Hematopoietic multipotent progenitor cell treated with erythropoietin and hydrocortisone succinate and interleukin-3 and kit ligand, for 4 days (in vitro differentiated cells): ENCODE data around the gene KIF7.
"Not testable (repeated sequence)": the region's sequence is repeated elsewhere in the genome, so short reads cannot be mapped to it uniquely, and the experiment has no call there.

Experiments
- DNase-seq: peaks from one replicate; pipeline ENCODE4 v3.0.0-alpha.2; 2015

The KIF7 gene

DNA sequence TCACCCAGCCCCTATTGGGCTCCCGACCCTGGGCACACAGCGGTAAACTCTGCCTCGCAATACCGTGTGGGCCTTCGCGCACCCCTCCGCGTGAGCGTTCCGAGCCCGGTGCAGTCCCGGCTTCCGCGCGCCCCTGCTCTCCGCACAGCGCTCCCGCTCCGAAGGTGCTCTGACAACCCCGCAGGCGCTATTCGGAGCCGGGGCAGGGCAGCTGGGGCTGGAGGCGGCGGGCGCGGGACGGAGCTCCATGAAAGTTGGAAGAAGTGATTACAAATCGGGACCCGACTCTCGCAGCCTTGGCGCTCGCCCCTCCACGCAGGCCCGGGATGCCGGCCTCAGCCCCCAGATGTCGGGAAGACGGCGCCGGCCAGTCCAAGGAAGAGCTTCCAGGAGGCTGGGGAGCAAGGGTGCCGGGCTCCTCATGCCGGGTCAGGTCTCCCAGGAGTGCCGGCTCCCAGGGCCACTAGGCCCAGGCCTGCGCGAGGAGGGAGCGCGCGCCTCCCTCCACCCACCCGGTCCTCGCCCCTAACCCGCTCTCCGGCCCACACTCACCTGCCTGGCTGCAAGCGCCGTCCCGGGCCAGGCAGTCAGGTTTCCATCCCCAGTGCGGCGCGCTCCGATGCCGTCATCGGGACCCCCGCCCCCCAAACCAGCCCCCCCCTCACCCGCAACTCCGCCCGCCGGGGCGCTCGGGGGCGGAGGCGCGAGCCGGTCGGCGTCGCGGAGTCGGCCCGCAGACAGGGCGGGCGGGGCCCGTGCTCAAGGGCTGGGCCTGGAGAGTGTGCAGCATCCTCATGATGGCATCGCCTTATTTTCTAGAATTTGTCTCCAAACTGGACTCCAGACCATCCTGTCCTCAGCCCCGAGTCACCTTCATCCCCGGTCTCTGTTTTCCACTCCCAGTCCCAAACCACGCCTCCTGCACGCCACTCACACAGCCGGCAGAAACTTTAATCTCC is at the start of gene KIF7:
Gene KIF7 (minus strand): TSS at position 621 of the 959 bp plus-strand sequence. CDS start 2,537 bp downstream, outside the sequence.
- DNase-seq, result peak; percentile 37

GRCh38 chr15:89704411-89704810 is 49.1 kb upstream of the KIF7 start:
- no peak for DNase-seq

DNA sequence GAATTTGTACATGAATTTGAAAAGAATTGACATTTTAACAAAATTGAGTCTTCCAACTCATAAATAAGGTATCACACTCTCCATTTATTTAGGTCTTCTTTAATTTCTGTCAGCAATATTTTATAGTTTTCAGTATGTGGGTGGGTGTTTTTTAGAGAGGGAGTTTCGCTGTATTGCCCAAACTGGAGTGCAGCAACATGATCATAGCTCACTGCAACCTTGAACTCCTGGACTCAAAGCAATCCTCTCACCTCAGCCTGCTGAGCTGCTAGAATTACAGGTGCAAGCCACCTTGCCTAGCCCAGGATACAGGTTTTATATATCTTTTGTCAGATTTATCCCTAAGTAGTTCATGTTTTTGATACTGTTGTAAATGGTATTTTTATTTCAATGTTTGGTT is 39.9 kb upstream of the KIF7 start:
- no peak for DNase-seq

DNA sequence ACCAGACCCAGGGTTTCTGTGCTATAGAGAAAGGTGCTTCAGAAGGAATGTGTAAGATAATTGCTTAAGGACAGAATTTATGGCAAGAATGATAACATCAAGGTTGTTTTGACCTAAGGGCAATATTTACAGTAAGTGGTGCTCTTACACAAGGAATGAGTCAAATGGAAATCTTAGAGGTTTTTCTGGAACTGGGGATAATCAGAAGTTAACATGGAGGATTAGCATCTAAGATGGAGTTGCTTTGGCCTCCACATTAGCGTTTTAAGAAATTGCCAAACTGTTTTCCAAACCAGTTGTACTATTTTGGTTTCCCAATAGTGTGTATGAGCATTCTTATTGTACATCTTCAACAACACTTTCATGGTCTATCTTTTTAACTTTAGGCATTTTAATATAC is 38.4 kb upstream of the KIF7 start:
- DNase-seq, result no peak

- DNase-seq, result no peak
These were observed 37.8 kb upstream of the KIF7 start for GRCh38 chr15:89693091-89693490.

GRCh38 chr15:89690276-89691218 is 35.3 kb upstream of the KIF7 start, which contains the start of the genes PEX11A and WDR93:
Gene PEX11A (minus strand): TSS chr15:89690754. CDS start chr15:89690632, 122 bp downstream.
Gene WDR93 (plus strand): TSS chr15:89690811. CDS start chr15:89701747, 10,936 bp downstream.
- peak; percentile 87 for DNase-seq

DNA sequence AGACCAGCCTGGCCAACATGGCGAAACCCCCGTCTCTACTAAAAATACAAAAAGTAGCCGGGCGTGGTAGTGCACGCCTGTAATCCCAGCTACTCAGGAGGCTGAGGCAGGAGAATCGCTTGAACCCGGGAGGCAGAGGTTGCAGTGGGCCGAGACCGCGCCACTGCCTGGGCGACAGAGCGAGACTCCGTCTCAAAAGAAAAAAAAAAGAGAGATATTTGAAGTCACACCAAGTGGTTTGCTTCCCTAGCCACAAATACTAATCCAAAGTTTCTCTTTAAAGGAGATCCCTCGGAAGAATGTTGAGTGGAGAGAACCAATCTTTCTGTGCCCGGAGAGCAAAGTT is 34.6 kb upstream of the KIF7 start:
- DNase-seq, result not testable (repeated sequence)

DNA sequence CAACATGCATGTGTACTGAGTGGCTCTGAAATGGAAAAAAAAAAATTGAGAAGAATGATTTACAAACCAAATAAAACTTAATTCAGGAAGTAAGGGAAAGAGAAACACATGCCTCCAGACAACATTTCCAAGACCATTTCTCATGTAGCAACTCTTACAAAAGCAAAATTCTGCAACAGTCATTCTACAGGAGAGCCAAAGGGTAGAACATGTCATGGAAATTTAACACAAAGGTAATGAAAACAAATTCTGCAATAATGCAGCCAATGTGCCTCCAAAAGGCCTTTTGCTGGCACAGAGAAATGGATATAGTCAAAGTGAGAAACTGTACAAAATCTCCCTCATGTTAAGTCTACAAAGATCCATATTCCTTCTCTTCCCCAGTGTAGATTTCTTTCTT is 31.3 kb upstream of the KIF7 start:
- DNase-seq, result no peak

DNA sequence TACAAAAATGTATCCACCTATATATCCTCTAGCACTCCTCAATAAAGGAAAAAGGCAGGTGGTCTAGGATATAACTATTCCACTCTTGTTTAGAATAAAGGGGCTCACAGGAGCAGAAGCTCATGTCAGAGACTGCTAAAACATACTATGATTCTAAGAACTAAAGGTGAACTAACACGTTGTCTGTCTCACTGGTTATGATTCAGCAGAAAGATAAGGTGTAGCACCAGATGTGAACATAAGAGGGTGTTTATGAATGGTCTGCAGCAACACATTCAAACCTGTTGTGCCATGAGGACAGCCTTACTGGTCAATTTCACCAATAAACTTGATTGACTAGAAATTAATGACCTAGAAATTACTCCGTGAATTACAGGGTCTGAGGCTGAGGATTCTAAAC is 30.7 kb upstream of the KIF7 start:
- no peak for DNase-seq

GRCh38 chr15:89681146-89681545 is 25.9 kb upstream of the KIF7 start:
- DNase-seq, result no peak

GRCh38 chr15:89680282-89680873 is 25.1 kb upstream of the KIF7 start:
- DNase-seq, result no peak

- DNase-seq, result no peak
These were observed 23.9 kb upstream of the KIF7 start, which contains the start of gene PLIN1 for GRCh38 chr15:89679212-89679611. Gene PLIN1 (minus strand): TSS chr15:89679367. CDS start chr15:89677489, 1,878 bp downstream.

- no peak for DNase-seq
These were observed 22.1 kb upstream of the KIF7 start for GRCh38 chr15:89677381-89677780.

- DNase-seq, result no peak
These were observed 20.3 kb upstream of the KIF7 start for GRCh38 chr15:89675606-89676005.

DNA sequence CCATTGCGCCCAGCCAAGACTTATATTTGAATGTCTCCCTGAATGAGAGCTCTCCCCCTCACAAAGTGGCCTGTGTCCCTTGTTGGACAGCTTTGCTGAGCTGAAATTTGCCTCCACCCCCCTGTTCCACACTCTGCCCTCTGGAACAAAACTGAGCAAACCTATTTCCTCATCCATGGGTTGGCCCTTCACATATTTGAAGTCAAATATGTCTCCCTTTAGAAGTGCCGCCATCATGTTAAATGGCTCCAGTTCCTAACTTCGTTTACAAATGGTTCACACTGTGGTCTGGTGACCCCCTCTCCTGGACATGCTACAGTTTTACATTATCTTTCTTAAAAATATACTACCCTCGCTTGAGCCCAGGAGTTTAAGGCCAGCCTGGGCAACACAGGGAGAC is 19.3 kb upstream of the KIF7 start:
- peak; percentile 22 for DNase-seq

- peak; percentile 76 for DNase-seq
These were observed 17.9 kb upstream of the KIF7 start for GRCh38 chr15:89673165-89673512.

DNA sequence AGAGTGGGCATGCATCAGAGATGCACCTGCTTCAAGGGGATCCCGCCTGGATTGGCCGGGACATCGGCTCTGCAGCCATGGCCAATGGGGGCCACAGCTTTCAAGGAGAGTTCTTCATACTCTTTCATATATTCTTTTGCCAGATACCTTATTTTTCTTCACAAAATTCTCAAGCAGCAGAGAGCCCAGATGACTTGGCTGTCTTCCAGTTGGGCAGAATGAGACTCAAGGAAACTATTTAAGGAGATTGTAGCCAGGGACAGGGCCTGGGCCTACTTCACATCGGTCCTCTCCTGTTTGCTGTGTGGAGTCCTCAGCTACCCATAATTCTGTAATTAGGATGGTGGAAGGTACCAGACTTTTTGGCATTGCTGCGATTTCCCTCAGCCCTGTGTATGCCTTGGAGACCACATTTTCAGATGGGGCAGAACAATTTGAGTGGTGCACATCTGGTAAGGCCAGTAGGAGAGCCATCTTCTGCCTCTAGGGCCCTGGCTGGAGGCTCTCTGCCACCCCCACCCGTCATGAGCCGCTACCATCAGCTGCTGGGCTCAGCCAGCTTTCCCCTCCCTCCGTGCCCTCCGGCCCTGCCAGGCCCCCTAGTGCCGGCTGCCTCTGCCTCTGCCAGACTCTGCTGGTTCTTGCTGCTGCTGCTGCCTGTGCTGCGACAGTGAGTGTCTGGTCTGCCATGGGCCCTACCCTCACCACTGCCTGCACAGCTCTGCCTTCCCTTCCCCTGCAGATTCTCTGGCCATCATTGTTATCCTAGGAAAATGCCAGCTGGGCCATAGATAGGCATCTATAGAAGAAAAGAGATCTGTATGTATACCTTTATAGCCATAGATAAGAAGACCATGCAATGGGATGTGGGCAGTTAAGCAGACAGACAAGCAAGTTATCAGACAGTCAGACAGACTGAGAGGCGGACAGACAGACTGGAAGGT is 17.2 kb upstream of the KIF7 start:
- no peak for DNase-seq

- no peak for DNase-seq
These were observed 16.4 kb upstream of the KIF7 start for GRCh38 chr15:89671687-89672086.

DNA sequence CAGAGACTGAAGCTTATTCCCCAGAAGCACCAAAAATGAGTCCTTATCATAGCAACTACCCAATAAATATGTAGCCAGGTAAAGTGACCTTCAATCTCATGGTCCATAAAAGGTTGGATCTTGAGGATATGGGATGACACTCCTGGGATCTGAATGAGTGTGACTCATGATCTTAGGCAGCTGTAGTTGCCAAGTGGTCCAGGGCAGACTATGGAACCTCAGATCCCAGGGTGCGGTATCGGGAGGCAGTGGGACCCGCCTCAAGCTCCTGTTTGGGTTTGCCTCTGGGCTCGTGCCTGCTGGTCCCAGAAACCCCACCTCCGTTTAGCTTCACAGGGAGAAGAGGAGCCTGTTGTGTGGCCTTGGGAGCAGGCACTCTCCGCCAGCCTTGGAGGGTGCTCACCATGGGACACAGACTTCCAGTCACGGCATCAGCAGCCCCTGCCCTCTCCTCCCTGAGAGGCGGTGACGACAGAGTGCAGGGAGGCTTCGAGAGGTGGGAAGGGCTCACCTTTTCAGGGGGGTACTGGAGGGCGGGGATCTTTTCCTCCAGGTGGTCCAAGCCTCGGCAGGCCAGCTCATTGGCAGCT is 15.8 kb upstream of the KIF7 start:
- no peak for DNase-seq

GRCh38 chr15:89669941-89670340 is 14.7 kb upstream of the KIF7 start:
- no peak for DNase-seq

DNA sequence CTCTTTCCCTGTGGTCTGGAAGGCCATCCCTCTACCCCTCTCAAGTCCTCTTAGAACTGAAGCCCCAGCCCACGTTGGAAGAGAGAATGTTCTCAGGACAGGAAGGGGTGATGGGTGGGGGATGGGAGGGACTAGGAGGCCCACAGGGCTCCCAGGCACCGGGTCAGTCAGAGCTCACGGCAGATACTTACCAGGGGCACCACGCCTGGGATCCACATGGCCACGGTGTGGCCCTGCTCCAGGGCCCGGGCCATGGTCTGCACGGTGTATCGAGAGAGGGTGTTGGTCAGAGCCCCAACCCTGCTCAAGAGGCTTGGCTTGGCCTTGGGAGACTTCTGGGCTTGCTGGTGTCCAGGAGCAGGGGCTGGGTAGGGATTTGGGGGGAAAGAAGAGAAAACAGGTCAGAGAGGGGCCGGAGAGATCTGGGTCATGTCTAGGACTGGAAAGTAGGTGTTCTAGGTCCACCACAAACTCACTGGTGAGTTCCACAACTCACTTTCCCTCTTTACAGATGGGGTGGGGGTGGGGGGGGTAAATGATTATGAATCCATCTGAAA is 14.1 kb upstream of the KIF7 start:
- no peak for DNase-seq
